Measurements from ENCODE around the gene PLEKHB1. TPM values are rescaled to one million over a fixed set of nuclear protein-coding genes. Genes with fewer than 3 reads are reported as not detected.

The PLEKHB1 gene, protein sequence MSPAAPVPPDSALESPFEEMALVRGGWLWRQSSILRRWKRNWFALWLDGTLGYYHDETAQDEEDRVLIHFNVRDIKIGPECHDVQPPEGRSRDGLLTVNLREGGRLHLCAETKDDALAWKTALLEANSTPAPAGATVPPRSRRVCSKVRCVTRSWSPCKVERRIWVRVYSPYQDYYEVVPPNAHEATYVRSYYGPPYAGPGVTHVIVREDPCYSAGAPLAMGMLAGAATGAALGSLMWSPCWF
- polyA plus RNA-seq (2014; cell fraction: cytosol; rRNA removed): 2.7 and 5.5 TPM in 2 replicates
- polyA plus RNA-seq (2014; cell fraction: nucleus; rRNA removed): 2.2 and 5.8 TPM in 2 replicates

DNA sequence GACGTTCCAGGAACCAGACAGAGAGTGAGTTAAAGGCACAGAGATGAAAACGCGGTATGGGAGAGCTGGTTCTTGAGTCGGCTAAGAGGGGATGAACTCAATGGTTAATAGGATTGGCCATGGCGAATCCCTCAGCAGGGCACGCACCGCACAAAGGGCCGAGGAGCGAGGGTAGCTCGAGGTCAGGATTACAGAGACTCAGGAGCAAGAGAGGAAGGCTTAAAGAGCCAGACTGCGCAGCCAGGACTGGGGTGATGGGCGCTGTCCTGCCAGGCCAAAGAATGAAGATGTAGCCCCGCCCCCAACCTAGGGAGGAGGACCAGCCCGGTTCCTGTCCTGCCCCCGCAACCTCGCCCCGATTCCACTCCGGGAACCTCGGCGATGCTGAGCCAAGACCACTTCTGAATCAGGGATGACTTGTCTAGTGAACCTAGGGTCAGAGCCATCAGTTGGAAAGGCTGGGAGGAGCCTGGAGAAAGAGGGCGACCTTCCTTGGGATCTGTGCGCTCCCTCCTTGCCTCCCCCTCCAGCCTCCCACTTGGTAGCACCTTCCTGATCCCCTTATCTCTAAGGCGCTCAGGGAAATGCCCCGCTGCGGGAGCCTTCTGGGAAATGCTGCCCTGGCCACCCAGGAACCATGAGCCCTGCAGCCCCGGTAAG lies at the start of gene PLEKHB1:
Gene PLEKHB1, plus strand, starts transcription at position 610 of the 660 bp plus-strand sequence. Its CDS starts 28 bp downstream, at position 638.
- no peak for DNase-seq (ENCODE audit: low spot score)

DNA sequence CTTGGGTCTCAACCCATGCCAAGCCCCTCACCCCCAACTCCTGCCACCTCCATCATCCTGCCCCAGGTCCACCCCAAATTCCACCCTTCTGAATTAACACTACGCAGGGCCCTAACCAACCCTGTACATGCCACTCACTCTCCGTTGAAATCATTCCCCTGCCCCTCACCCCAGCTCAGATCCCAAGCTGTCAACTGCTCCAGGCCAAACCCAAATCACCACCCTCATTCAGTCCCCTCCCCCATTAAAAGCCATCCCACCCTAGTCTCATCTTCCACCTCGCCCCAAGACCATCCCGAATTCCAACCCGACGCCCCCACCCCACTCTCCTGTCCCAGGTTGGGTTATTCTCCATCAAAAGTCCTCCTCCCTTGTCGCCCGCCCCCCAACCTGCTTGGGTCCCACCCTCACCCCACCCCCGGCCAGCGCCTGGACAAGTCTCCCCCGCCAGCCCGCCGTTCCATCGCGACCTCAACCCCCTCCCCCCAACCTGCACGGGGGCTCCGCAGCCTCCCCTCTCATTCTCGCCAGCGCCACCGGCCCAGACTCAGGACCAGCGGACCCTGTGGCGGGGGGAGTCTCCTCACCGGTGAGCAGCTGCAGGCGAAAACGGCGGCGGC lies 48.9 kb upstream of the PLEKHB1 start:
- peak; percentile 18 for DNase-seq (ENCODE audit: low spot score)

DNA sequence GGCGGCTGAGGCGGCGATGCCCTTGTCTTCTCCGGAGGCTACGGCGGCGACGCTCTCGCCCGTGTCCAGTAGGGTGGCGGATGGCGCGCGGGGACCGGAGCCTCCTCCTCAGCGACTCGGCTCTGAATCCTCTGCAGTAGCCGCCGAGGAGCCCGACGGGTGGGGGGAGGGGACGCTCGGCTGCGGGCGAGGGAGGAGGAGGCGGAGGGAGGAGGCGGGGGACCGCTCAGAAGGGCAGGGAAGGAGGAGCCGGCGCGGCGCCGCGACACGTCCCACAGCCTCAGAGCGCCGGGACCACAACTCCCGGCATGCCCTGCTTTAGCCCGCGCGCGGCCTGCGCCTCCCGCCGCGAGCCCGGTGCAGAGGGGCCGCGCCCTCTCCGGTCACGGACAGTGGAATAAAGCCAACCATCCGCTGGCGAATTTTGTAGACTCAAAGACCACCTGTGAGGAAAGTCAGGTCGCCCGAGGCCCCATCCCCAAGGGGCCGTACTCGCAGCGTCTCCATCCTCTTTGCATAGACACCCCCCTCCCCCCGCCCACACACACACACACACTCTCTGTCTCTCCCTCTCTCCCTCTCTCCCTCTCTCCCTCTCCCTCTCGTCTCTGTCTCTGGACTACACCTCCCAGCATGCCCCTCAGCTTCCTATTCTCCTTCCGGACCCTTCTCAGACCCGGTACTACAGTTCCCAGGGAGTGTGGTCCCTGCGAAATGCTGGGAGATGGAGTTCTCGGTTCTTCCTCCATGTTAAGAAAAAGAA lies 48.2 kb upstream of the PLEKHB1 start, which contains the start of gene FAM168A:
Gene FAM168A, minus strand, starts transcription at position 157 of the 763 bp plus-strand sequence. CDS start 129,638 bp downstream, outside the sequence.
- peak; percentile 99 for DNase-seq (ENCODE audit: low spot score)

DNA sequence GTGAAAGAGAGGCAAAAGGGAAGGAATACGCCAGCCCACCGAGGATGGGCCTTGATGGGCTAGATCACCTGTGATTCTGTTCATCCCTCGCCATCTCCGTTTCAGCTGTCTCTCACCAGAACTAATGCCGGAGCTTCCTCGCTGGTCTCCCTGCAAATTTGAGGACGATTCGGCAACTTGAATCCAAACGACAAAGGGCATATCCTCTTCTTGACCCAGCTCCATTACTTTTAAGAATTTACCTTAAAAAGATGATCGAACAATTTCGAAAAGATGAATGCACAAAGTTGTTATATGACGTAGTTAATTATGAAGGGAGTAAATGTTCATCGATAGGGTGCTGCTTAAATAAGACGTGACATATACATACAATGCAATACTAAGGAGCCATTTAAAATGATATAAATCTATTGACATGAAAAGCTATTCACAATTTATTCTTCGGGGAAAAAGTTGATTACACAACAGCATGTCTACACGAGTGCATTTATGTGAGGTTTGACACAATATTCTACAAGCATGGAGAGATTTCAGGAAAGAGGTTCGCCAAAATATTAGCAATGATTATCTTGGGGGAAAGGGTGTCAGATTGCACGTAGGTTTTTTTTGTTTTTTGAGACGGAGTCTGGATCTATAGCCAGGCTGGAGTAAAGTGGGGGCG lies 47.5 kb upstream of the PLEKHB1 start:
- DNase-seq (ENCODE audit: low spot score): no peak

DNA sequence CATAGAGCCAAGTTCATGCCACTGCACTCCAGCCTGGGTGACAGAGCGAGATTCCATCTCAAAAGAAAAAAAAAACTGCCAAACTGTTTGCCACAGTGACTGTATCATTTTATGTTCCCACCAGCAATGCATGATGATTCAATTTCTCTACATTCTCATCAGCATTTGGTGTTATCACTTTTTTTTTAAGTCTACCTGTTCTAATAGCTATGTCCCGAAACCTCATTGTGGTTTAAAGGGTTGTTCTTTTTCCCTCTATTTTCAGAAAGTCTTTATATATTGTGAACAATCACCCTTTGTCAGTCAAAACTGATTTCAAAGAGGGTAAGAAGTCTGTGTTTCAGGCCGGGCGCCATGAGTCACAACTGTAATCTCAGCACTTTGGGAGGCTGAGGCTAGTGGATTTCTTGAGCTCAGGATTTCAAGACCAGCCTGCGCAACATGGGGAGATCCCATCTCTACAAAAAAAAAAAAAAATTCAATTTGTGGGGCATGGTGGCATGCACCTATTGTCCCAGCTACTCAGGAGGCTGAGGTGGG lies 33.7 kb upstream of the PLEKHB1 start:
- no peak for DNase-seq (ENCODE audit: low spot score)

DNA sequence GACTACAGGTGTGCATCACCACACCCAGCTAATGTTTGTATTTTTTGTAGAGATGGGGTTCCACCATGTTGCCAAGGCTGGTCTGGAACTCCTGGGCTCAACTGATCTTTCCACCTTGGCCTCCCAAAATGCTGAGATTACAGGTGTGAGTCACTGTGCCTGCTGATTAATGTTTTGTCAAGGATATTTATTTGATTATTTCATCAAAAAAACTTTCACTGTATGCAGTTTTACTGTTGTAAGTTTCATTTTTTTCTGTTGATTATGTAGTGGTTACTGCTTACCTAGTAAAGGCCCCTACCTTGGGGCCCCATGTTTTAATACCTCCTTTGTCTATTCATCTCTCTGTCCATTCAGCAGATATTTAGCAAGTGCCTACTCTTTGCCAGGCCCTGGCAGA lies 31.8 kb upstream of the PLEKHB1 start:
- no peak for DNase-seq (ENCODE audit: low spot score)

DNA sequence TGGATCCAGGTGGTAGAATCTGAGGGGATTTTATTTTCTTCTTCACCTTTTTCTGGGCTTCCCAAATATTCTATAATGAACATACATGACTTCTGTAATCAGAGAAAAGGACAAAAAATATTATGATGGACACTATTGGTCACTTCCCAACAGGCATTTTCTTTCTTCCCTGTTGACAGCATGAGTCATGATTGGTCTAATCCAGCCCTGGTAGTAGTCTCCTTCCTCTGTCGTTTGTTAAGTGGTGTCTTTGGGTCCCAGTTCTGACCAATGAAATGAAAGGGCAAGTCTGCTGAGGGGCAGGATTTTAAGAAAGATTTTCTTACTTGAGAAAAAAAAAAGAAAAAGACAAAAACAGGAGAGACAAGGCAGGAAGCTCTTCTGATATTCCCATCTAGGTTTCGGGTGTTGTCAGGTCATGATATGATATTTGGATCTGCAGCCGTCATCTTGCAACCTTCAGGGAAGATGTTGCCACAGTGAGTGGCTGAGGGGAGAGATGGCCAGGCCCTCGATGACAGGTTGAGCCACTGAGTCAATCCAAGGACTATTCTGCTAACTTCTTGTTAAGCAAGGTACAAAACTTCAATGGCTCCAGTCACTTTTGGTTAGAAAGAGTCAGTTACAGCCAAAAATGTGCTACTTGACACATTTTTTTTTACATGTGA lies 23.3 kb upstream of the PLEKHB1 start:
- DNase-seq (ENCODE audit: low spot score): no peak

DNA sequence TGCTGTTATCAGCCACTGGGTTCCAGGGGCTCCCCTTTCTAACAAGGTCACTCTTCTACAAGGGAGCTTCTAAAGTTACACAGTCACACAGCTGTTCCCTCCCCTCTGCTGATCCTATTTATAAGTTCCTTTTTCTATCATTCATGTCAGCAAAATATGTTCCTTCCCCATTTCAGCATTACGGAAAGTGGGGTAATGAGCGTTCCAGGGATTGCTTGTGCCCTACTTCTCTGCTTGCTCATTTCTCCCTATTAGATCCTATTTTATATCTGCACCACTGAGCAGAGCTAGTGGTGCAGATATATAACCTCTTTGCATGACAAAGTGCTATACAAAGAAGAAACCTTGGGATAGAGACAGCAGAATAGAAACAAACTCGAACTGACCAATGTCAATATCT lies 22.7 kb upstream of the PLEKHB1 start:
- no peak for DNase-seq (ENCODE audit: low spot score)

DNA sequence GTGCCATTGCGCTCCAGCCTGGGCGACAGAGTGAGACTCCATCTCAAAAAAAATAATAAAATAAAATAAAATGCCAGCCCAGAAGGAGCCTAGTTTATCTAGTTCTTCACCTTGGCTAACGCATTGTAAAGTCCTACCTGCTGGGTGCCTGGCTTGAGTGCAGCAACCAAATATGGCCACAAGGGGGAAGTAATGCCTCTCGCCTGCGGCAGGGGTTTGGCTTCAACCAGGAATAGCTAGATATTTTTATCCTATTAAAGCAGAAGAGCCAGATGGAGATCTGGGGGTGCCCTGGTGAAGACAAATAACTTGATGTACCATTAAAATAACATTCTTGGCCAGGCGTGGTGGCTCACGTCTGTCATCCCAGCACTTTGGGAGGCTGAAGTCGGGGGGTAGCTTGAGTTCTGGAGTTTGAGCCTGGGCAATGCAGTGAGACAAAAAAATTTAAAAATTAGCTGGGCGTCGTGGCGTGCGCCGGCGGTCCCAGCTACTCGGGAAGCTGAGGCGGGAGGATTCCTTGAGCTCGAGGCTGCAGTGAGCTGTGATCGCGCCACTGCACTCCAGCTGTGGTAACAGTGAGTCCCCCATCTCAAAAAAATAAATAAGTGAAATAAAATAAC lies 20.6 kb upstream of the PLEKHB1 start:
- DNase-seq (ENCODE audit: low spot score): peak; percentile 63

DNA sequence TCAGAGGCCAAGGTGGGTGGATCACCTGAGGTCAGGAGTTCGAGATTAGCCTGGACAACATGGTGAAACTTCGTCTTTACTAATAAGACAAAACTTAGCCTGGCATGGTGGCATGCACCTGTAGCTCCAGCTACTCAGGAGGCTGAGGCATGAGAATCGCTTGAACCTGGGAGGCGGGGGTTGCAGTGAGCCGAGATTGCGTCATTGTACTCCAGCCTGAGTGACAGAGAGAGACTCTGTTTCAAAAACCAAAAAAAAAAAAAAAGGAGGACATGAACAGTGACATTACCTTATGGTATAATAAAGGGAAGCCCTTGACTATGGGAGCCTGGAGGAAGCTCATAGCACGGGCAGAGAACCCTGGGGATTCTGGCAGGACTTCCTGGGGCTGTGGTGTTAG lies 16.5 kb upstream of the PLEKHB1 start:
- no peak for DNase-seq (ENCODE audit: low spot score)

DNA sequence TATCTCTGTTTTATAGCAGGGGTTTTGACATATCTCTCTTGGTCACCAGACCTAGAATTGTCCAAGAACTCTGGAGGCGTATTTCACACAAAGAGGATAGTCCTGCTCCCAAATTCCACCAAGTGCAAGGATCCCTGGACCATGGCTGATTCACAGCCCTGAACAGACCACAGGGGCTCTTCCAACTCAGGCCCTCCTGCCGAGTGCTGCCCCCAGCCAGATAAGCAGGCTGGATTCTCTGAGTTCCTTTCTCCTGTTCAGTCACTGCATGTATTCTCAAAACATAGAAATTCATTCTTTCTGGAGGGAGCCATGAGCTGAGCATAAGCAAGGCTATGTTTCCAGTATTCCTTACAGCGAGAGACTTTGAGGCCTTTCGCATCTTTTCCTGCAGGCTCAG lies 13.4 kb upstream of the PLEKHB1 start:
- DNase-seq (ENCODE audit: low spot score): no peak

DNA sequence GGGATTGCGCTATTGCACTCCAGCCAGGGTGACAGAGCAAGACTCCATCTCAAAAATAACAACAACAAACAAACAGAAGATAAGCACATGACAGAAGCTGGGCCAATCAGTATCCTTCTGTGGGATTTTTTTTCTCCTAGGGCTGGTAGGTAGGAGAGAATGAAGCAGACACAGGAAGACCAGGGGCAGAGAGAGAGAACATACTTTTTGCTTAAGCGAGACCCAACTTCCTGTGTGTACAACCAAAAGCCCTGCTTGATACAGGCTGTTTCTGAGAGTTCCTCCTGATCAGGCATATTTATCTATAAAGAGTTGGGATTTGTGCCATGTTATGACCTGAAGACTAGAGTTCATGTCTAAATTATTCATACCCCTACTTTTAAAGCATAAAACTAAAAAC lies 12.4 kb upstream of the PLEKHB1 start:
- DNase-seq (ENCODE audit: low spot score): no peak

DNA sequence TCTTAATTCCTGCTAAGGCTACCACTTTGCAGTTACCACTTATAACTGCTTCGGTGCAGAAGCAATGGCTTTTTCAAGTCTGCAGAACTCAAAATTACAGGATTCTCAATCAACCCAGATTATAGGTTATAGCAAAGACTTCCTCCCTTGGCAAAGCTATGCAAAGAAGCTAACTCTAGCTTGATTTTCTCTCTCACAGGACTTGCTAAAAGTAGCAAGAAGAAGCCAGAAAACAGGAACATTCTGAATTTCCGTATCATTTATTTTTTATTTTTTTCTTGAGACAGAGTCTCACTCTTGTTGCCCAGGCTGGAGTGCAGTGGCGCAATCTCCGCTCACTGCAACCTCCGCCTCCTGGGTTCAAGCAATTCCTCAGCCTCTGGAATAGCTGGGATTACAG lies 10.7 kb upstream of the PLEKHB1 start:
- DNase-seq (ENCODE audit: low spot score): no peak

DNA sequence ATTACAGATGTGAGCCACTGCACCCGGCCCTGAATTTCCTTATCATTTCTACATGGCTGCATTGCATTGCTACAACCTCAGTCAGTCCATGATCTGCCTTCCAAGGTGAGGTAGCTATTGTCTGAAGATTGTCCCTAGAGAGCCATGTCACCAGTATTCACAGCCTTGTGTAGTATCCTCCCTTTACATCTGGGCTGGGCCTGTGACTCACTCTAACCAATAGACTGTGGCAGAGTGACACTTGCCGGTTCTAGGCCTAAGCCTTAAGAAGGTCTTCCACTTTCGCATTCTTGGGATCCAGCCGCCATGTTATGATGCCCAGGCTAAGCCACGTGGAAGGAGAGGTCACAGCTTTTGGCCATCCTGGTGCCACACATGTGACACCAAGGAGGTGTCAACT lies 10.1 kb upstream of the PLEKHB1 start:
- no peak for DNase-seq (ENCODE audit: low spot score)

DNA sequence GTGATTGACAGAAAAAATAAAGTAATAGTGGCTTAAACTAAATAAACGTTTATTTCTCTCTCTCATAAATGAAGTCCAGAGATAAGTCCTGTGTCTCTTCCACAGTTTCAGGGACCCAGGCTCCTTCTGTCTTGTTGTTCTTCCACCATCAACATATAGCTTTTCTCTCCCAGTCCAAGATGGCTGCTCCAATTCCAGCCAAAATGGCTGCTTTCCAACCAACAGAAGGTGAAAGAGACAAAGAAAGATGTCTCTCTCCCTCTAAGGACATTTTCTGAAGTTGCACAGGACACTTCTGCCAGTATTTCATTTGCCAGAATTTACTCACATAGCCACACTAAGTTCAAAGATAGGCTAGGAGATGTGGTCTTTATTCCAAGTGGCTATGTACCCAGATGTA lies 9.4 kb upstream of the PLEKHB1 start:
- DNase-seq (ENCODE audit: low spot score): no peak

DNA sequence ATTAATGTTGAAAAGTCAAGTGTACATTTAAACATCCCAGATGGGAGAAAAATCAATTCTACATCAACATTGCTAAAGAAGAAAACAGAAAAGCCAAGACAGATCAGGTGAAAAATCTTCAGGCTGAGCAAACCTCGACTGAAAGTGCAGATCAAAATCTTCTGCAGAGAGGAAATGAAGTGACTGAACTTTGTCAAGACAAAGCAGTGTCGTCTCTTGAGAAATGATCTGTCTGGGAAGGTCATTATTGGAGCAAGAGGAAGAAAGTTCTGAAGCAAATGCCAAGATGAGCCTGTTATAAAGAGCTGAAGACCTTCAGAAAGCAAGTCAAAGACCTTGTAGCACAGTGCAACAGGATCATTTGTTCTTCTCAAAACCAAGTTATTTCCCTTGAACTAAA lies 5.8 kb upstream of the PLEKHB1 start:
- no peak for DNase-seq (ENCODE audit: low spot score)

DNA sequence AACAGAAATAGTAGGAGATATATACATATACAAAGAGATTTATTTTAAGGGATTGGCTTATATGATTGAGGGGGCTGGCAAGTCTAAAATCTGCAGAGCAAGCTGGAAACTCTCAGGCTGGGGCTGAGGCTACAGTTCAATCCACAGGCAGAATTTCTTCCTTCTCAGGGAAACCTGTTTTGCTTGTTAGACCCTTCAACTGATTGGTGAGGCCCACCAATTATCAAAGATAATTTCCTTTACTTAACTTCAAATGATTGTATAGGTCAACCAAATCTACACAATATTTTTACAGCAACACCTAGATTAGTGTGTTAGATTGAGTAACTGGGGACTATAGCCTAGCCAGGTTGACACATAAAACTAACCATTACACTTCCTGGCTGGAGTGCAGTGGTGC lies 4.7 kb upstream of the PLEKHB1 start:
- no peak for DNase-seq (ENCODE audit: low spot score)

DNA sequence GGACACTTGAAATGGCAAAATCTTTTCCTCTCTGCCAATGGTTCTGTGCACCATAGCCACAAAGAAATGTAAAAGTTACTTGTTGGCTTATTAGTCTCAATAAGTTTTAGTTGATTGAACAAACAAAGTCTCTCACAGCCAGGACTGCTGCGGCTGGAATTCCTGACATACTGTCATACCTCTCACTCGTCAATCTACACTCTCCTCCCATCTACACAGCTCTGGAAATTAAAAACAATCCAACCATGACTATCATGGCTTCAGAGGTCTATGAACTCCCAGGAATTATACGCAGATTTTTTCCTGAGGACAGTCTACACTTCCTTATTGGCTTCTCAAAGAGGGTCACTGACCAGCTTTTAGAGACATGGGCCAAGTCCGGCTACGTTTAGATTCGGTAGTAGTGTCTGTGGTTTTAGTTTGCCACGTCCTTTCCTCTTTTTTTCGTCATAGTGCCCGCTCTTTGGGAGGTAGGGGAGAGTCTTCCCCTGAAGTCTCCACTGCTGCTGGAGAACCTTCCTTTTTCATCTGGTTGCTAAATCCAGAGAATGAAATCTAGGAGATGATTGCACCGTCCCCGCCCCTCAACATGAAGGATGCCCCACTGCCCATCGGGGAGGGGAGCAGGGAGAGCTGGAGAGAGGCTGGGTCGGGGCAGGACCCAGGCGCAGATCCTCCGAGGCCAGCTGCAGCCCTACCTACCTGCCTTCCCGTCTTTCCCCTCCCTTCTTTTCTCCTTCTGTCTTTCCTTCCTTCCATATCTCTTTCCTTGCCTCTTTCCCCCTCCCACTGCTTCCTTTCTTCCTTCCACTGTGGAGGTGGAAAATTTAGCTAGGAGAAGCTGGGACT lies 1.0 kb upstream of the PLEKHB1 start:
- no peak for DNase-seq (ENCODE audit: low spot score)

DNA sequence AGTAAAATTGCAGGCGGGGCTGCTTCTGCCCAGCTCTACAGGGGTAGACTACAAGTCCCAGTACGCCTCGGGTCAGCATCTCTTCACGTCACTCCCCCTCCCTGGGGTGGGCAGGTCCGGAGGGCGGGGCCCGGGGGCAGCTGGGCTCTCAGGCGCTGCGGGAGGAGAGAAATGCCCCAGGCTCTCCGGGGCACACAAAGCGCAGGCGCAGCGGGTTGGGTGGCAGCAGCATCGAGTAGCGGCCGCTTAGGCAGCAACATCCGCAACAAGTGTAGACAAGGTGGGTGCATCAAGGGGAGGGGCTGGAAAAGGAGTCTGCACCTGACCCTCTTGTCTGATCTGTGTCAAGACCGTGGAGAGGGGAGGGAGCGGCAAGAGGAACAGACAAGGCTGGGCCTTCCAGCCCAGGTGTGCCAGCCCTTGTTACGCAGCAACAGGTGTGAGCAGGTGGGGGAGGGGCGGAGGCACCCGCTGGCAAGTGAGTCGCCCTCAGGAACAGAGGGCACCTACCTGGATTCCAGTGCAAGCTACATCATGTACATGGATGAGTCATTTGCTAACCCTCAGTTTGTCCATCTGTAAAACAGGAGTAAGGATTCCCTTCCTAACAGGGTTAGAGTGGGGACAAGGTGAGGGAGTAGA lies 1.2 kb downstream of the PLEKHB1 start:
- DNase-seq (ENCODE audit: low spot score): peak; percentile 89
